Stimulated activated CD8-positive, alpha-beta memory T cell treated with anti-CD3 and anti-CD28 coated beads, Interleukin-4, amount 100 ng/mL, for 48 hours (primary cell): ENCODE data around the gene HYOU1.
A peak's percentile ranks its signal among the peaks of the same experiment; 100 is the strongest.
"Not testable (repeated sequence)": the region's sequence is repeated elsewhere in the genome, so short reads cannot be mapped to it uniquely, and the experiment has no call there.

ENCODE experiments used
- DNase-seq: peaks from one replicate; pipeline ENCODE4 v3.0.0-alpha.2; 2020

Gene HYOU1

GRCh38 chr11:119087123-119087522 lies 30.1 kb upstream of the HYOU1 start:
- DNase-seq: no peak

DNA sequence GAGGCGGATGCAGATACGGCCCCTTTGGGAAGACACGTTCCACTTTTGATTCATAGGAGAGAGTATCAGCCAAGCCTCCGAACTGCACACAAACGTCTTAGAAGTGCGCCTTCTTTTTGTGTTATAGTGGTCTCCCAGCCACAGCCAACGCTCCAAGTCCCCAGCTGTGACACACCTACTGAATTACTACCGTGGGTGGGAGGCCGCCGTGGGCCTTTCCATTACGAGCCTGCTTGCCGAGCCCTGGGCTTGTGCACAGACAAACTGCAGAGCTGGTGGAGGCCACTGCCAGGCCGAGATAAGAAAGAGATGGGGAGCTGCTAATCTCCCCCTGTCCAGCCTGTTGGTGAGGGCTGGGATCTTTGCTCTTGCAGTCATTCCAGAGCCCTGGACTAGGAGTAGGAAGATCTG lies 28.4 kb upstream of the HYOU1 start:
- peak; percentile 60 for DNase-seq

DNA sequence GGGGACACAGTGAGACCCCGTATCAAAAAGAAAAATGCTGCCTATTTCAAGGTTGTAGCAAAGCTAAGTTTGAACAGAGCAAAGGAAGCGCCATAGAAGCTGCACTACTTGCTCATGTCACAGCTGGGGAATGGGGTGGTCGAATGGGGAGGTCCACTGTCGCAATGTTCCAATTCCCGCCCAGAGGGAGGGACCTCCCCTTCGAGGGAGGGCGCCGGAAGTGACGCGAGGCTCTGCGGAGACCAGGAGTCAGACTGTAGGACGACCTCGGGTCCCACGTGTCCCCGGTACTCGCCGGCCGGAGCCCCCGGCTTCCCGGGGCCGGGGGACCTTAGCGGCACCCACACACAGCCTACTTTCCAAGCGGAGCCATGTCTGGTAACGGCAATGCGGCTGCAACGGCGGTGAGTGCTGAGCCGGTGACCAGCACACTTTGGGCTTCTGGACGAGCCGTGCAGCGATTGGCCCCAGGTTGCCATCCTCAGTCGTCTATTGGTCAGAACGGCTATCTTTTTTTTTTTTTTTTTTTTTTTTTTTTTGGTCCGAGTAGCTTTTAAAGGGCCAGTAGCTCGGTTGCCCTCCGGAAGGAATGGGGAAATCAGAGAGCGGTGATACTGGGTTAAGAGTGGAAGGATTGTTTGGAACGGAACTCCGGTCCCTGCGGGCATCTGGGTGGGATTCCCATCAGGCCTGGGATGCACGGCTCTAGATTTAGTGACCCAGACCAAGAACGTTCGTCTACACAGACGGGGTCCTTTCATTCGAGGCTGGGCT lies 27.8 kb upstream of the HYOU1 start, which contains the start of gene HMBS:
TSS of gene HMBS (plus strand) at position 219 of the 774 bp plus-strand sequence. CDS start at position 372, 153 bp downstream.
- DNase-seq: peak; percentile 94

DNA sequence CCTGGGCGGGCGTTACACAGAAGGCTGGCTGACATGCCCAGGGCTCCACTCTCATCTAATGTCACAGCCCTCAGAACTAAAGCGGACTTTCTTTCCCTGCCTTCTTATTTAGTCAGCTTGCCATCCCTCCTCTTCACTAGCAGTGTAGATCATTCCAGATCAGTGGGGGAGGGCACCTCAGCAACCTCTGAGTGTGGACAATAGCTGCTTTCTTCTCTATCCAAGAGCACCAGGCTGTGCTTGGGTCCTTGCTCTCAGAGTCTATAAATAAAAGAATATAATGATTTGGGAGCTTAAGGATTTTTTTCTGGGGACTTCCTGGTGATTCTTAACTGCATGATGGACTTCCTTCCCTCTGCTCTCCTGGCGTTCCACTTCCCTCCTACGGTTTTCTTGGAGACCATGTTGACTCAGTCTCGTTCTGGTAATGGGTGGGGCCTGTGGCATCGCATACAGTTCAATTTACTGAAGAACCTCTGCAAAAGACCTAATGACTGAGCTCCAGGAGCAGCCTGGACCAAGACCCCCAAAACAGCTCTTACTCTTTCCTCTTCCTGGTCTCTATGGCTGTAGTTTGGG lies 24.8 kb upstream of the HYOU1 start:
- no peak for DNase-seq

DNA sequence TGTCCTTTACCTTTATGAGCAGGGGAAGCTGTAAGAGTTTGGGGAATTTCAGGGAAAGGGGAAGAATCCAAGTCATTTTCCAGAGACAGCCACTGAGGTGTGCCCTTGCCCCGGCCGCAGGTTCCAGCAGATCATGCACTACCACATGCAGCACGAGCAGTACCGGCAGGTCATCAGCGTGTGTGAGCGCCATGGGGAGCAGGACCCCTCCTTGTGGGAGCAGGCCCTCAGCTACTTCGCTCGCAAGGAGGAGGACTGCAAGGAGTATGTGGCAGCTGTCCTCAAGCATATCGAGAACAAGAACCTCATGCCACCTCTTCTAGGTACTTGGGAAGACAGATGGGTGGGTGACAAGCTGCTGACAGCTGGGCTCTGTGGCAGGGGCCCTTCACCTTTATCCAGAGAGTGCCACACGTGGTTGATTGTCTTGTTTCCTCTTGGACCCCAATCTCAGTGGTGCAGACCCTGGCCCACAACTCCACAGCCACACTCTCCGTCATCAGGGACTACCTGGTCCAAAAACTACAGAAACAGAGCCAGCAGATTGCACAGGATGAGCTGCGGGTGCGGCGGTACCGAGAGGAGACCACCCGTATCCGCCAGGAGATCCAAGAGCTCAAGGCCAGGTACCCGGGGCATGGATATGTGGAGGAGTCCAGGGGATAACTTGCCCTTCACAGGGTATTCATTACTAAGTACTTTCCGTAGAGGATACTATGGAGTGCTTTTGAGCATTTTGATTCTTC lies 21.8 kb upstream of the HYOU1 start:
- no peak for DNase-seq

DNA sequence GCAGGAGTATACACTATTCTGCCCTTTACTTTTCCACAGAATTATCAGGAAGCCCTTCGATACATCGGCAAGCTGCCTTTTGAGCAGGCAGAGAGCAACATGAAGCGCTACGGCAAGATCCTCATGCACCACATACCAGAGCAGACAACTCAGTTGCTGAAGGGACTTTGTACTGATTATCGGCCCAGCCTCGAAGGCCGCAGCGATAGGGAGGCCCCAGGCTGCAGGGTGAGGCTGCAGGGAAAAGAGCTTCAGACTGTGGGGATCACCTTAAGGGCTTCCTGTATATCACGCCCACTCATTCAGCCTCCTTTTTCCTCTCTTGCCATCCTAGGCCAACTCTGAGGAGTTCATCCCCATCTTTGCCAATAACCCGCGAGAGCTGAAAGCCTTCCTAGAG lies 20.8 kb upstream of the HYOU1 start:
- DNase-seq: no peak

DNA sequence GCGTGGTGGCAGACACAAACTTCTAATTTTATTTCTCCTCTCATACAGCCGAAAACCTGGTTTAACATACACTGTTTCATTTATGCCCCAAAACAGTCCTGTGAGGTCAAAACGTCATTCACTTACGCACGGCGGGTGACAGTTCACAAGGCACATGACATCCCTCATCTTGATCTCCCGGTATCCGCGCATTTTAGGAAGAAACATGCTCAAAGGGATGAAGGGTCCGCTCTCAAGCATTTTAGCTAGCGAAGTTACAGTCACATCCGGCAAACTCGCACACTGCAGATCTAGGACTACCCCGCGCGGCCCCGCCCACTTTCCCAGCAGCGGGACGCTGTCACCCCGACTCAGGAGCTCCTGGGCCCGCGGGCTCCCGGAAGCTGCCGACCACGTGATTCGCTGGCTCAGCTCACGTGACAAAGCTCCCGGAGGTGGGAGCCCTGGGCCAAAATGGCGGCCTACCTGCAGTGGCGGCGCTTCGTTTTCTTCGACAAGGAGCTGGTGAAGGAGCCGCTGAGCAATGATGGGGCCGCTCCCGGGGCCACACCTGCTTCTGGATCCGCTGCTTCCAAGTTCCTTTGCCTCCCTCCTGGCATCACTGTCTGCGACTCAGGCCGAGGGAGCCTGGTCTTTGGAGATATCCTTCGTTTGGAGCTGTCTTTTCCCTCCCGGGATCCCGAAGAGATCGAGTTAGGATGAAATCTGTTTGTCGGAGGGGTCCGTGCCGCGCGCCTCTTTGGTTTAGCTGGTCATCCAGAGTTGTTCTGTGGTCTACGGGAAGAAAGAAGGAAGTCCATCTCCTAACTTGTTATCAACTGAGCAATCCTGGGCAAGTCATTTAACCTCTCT lies 10.6 kb upstream of the HYOU1 start, which contains the start of gene VPS11:
TSS of gene VPS11 (plus strand) at position 448 of the 852 bp plus-strand sequence. CDS start at position 454, 6 bp downstream.
- peak; percentile 99 for DNase-seq

- DNase-seq: peak; percentile 42
Measured at GRCh38 chr11:119065369-119065768, 8.4 kb upstream of the HYOU1 start.

DNA sequence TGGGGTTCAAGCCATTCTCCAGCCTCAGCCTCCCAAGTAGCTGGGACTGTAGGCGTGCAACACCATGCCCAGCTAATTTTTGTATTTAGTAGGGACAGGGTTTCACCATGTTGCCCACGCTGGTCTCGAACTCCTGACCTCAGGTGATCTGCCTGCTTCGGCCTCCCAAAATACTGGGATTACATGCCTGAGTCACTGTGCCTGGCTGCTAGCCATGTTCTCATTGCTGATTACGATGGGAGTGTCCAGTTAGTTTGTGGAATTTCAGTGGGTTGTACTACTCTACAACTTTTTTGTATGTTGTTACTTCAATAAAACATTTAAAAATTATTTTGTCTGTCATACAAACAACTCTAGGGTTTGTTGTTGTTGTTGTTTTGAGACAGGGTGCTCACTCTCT lies 5.8 kb upstream of the HYOU1 start:
- no peak for DNase-seq

GRCh38 chr11:119061256-119061655 lies 4.3 kb upstream of the HYOU1 start:
- no peak for DNase-seq

- DNase-seq: not testable (repeated sequence)
Measured at GRCh38 chr11:119059128-119059527, 2.1 kb upstream of the HYOU1 start.

DNA sequence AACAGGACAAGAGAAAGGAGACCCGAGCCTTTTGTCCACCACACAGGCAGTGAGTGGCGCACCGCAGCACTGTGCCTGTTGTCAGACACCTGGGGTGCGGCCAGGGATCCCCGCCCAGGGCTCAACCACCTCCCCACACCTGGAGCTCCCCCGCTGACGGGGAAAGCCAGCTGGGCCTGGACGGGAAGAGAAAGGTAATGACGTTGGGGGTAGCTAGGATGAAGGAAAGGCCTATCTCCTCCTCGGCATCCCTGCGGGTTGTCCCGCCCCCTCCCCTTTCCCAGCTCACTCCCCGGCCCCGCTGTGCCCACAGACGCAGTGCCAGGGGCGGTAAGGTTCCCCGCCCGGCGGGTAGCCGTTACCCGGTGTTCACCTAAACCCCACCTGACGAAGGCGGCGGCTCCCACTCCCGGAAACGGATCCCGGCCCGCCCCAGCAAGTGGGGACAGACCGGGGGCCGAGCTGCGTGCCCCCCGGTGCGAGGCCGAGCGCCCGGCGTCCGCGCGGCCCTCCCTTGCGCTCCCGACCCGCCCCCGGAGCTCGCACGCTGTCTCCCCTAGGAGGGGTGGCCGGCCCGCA lies 495 bp downstream of the HYOU1 start:
- peak; percentile 55 for DNase-seq

DNA sequence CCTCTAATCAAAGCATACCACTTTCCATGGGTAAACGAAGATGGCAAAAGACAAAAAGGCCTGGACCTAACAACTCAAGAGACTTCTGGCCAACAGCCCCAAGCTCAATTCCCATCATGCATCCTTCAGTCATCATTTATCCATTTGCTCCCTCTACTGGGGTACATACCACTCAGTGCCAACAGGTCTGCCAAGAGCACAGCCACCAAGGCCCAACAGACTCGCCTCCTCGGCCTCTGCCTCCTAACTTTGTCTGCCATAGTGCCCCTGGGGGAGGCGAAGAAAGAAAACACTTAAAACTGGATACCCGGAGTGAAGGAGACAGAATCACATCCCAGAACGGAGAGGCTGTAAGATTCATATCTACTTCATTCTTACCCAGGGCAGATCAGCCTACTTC lies 1.1 kb downstream of the HYOU1 start:
- DNase-seq: peak; percentile 45

GRCh38 chr11:119054418-119054817 lies 2.6 kb downstream of the HYOU1 start:
- DNase-seq: no peak

- DNase-seq: no peak
Measured at GRCh38 chr11:119052163-119052814, 4.7 kb downstream of the HYOU1 start.

DNA sequence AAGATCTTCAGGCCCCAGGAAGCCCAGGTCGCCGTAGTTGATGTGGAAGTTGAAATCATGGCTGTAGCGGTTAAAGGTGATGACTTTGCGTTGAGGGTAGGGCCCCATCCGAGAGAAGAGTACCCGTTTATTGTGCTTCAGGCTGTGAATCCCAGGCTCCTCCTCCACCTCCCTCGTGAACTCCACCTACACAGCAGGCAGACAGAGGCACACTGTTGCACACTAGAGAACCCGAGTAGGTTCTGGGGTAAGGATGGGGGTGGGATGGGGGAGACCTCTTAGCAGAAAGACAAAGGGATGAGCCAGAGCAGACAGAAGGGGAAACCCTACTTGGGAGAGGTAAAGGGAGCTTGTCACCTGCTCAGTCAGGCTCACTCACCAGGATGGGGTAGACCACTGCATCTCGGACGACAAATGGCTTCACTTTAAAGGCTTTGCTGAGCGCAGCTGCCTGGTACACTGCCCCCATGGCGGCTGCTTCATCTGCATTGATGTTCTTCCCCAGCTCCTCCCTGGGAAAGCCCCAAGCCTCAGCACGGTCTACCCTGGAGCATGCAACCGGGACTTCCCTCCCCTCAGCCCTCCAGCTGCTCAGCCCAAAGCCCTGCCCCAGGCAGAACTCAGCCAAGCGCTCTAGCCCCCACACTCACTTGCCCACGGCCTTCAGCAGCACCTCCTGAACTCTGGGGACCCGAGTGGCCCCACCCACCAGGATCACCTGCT lies 5.4 kb downstream of the HYOU1 start:
- no peak for DNase-seq

GRCh38 chr11:119049081-119049480 lies 7.9 kb downstream of the HYOU1 start:
- DNase-seq: no peak

GRCh38 chr11:119048644-119049043 lies 8.4 kb downstream of the HYOU1 start:
- DNase-seq: no peak

GRCh38 chr11:119047205-119047604 lies 9.8 kb downstream of the HYOU1 start:
- peak; percentile 37 for DNase-seq

- no peak for DNase-seq
Measured at GRCh38 chr11:119046489-119046888, 10.5 kb downstream of the HYOU1 start.

DNA sequence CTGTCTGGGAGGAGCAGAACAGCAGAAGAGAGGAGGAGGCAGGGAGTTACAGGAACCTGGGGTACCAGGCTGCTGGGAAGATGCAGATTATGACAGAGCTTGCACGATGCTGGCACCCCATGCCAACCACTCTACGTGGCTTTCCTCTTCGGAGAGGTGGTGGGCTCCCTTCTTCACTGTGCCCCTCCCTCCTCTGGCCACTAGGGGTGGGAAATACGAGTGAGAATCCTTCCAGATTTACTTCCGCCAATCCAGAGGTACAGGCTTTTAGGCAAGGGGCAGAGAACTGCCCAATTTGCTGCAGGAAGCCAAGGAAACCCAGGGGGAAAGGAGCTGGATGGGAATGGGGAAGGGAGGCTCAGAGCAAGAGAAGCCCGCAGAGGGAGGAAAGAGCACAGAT lies 12.3 kb downstream of the HYOU1 start:
- no peak for DNase-seq
